ENCODE data around the gene METTL25B.
"Not testable (repeated sequence)": the region's sequence is repeated elsewhere in the genome, so short reads cannot be mapped to it uniquely, and the experiment has no call there.

Gene METTL25B

GRCh38 chr1:156751757-156752481, 23.6 kb downstream of the METTL25B start:
- peak overlapping the region; percentile 94 for H3K4me3 ChIP-seq (replicated peaks in 1 of 2; ENCODE audit: low read depth in 2 of 2, low read length in 2 of 2)
- peak; percentile 95 to 98 for DNase-seq (ENCODE audit: low read depth in 2 of 2)
- TF ChIP-seq CTCF (IDR thresholded peaks at IDR 0.05; ENCODE audit: low read depth, low read length): no peak

- peak in 1 of 2 donors; percentile 52 for DNase-seq (ENCODE audit: low read depth in 2 of 2)
- peak overlapping the region; percentile 3 to 94 for H3K4me3 ChIP-seq (replicated peaks in 1 of 2; ENCODE audit: low read depth in 2 of 2, low read length in 2 of 2)
- TF ChIP-seq CTCF (IDR thresholded peaks at IDR 0.05; ENCODE audit: low read depth, low read length): no peak
These were observed 24.7 kb downstream of the METTL25B start for GRCh38 chr1:156752843-156753482.

- no peak for DNase-seq (ENCODE audit: low read depth in 2 of 2)
- no peak for TF ChIP-seq CTCF (IDR thresholded peaks at IDR 0.05; ENCODE audit: low read depth, low read length)
- H3K4me3 ChIP-seq (replicated peaks in 1 of 2; ENCODE audit: low read depth in 2 of 2, low read length in 2 of 2): no peak overlapping the region
These were observed 25.9 kb downstream of the METTL25B start for GRCh38 chr1:156754219-156754618.

GRCh38 chr1:156755527-156755950, 27.3 kb downstream of the METTL25B start:
- no peak for TF ChIP-seq CTCF (IDR thresholded peaks at IDR 0.05; ENCODE audit: low read depth, low read length)
- no peak overlapping the region for H3K4me3 ChIP-seq (replicated peaks in 1 of 2; ENCODE audit: low read depth in 2 of 2, low read length in 2 of 2)
- DNase-seq (ENCODE audit: low read depth in 2 of 2): no peak

GRCh38 chr1:156756355-156756754, 28.1 kb downstream of the METTL25B start:
- DNase-seq (ENCODE audit: low read depth in 2 of 2): no peak
- no peak overlapping the region for H3K4me3 ChIP-seq (replicated peaks in 1 of 2; ENCODE audit: low read depth in 2 of 2, low read length in 2 of 2)
- TF ChIP-seq CTCF (IDR thresholded peaks at IDR 0.05; ENCODE audit: low read depth, low read length): no peak

GRCh38 chr1:156757572-156758253, 29.4 kb downstream of the METTL25B start:
- not testable (repeated sequence) for DNase-seq (ENCODE audit: low read depth in 2 of 2); H3K4me3 ChIP-seq (replicated peaks in 1 of 2; ENCODE audit: low read depth in 2 of 2, low read length in 2 of 2)

All from cardiac fibroblast (primary cell).